Activated T-cell treated with anti-CD3 and anti-CD28 coated beads for 48 hours (primary cell): ENCODE data around the gene DPF1.
A peak's percentile ranks its signal among the peaks of the same experiment; 100 is the strongest.
"Not testable (repeated sequence)": the region's sequence is repeated elsewhere in the genome, so short reads cannot be mapped to it uniquely, and the experiment has no call there.

Source experiments
- DNase-seq: peaks from one replicate; pipeline ENCODE4 v3.0.0-alpha.2; 2020; ENCODE audit warnings: low read depth

The DPF1 gene

DNA sequence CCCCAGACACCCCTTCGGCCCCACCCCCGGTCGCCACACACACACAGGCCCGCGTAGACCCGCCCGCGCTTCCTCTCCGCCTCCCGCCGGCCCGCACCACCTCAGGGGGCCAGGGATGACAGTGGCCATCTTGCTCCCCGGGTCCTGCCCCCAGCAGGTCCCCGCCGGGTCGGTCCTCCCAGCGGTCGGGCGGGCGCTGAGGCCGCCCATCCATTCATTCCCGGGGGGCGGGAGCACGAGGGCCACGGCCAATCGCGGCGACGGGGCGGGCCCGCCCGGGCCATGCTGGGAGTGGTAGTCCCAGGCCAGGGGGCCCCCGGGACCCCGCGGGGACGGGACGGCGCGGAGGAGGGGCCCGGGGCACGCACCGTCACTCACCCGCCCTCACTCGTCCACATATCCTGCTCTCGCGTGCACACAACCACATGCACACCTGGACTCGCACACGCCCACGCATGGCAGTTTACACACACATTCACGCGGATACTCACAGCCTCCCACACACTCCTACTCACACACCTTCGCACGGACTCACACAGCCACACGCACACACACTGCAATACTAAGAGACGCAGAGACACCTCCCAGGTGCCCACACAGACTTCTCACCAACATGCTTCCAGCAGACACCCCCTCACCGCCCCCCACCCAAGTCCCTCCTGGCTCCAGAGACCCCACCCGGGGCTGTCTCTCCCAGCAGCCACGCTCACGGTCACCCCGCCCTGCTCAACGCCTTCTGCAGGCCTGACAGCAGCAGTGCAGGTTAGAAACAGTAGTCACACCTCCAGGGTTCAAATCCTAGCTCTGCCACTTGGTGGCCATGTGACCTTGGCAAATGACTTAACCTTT is at the start of gene DPF1:
Gene DPF1 (minus strand): TSS at position 209 of the 849 bp plus-strand sequence. CDS start 80 bp downstream, at position 129.
- peak; percentile 76 for DNase-seq

DNA sequence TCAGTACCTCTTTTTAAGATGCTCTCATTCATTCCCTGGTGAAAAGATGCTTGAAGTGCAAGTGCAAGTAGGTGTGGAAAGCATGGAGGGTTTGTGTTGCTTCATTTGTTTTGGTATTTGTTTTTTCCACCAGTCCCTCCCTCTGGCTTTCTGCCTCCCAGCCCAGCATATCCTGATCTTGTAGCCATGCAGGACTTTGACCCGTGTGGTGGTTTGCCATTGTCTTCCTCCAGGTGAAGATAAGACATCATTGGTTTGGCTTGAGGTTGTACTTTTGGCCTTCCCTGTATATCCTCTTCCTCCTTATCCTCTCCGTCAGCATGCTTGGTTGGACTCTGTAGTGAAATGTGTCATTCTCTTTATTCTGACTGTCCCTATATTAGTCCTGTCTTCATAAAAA is 49.5 kb upstream of the DPF1 start:
- DNase-seq: no peak

DNA sequence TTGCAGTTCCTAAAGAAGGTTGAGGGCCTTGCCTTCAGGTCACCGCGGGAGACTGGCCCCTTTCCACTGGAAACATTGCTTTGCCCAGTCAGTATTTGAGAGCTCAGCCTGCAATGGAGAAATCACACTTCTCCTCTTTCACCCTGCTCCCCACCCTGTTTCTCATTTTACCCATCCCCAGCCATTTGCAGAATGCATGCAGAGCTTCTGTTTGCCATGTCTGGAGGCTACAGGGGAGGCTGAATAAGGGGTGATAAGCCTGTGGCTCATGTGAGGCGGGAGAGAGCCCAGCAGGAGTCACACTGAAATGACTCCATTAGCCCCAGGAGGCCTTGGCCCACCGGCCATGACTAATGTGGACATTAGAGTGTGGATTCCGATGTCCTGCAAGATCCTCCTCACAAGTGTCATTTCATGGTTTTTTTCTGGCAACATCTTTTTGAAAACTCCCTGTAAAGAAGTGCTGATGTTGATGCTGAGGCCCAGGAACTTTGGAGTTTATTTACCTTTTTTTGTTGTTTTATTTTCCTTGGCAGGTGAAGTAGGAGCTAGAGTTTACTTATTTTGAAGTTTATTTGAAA is 46.7 kb upstream of the DPF1 start:
- DNase-seq: no peak

DNA sequence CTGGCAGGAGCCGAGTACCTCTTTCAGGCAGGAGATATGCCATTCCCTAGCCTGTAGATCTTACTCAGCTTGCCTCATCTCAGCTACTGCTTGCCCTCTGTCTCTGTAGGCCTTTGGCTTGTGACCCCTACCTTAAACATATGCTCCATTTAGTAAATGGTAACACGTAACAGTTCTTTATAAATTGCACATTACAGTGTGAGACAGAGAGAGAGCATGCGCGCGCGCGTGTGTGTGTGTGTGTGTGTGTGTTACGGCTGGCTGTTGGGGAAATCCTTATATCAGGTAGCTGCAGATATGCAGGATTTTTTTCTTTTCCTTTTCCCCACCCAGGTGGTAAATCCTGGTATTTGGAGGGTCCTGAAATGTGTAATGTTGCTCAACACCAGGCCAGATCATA is 44.5 kb upstream of the DPF1 start:
- no peak for DNase-seq

DNA sequence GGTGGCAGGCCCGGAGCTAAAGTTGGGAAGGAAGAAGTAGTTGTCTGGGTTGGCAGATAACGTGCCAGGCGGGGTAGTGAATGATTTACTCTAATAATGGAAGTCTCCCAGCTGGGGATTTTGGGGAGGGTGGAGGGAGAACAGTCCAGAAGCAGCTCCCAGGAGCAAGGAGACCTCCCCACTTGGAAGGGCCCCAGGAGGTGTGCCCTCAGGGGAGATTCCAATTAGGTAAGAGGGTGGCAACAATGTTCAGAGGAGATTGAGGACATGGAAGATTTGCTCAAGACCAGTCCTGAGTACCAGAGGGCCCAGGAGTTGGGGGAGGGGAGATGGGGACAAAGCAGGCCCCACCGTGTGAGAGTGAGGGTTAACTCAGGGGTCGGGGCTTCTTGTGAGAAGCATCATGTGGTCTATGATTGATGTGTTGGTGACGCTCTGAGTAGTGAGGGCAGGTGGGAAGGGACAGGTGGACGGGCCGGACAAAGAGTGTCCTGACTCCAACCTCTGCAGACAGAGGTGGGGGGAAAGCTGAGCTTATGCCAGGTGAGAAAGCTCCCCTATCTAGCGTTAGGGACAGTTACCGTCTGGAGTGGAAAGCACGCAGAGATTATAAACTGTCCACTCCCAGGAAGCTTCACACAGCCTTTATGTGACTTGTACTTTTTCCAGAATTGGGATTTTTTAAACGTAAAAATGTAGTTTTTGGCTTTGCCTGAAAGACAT is 43.9 kb upstream of the DPF1 start:
- no peak for DNase-seq

DNA sequence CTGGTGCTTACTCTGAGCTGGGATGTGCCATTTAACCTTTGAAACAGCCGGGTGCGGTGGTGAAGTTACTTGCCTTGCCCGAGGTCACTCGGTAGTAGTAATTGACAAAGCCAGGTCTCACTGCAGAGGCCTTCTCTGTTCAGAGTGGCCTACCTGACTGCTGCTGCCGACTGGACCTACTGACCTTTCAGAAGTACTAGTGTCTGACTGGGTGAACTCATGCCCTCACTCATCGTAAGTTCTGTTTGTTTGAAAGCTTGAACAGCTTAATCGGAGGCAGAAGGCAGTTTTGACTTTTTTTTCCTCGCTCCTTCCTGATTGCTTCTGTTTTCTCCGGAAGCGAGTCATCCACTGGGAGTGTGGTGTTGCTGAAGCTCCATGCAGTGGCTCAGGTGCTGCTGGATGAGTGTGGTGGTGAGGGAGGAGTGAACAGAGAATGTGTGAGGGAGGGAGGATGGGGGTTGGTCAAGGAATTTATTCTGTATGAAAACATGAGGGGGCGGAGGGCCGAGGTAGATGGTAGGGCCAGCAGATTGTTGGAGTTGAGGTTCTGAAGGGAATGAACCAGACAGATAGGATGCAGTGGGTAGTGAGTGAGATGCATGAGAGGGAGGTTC is 43.1 kb upstream of the DPF1 start:
- DNase-seq: no peak

DNA sequence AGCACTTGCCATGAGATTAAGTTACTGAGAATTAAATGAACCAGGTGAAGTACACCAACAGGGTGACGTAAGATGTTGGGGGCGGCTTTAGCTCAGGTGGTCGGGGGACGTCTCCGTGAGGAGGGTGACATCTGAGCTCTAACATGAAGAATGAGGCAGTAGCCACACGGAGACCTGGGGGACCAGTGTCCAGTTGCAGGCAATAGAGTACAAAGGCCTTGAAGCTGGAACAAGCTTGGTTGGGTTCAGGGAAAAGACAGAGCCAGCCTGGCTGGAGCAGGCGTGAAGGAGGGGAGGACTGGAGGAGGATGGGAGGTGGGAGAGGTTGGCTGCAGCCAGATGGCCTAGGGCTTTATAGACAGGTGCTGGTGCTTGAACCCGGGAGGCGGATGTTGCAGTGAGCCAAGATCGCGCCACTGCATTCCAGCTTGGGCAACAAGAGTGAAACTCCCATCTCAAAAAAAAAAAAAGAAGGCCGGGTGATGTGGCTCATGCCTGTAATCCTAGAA is 42.0 kb upstream of the DPF1 start:
- no peak for DNase-seq

DNA sequence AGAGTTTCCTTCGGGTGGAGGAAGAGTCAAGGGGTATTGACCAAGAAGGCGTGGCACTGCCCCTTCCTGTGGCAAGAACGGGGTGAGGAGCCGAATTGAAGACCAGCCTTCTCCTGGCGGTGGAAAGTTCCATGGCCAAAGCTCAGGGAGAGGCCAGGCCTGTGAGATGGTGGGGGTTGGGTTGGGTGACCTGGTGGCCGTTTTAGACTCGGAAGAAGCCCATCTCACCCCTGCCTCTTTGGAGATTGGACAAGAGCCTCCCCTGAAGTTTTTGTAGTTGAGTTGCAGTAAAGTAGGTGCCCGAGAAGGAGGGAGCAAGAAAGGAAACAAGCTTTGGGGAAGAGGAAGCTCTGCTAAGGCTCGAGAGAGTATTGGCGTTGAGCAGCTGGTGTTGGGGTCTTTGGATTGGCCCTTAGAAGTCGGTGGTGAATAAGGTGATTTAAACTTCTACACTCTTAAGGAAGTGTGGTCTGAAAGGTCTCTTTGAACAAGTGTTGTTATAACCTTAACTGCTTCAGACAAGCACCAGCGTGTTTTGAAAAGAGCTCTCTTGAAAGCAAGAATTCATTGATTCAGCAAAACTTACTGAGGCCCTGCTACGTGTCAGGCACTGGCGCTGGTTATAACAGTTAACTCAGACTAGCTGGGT is 41.3 kb upstream of the DPF1 start:
- no peak for DNase-seq

DNA sequence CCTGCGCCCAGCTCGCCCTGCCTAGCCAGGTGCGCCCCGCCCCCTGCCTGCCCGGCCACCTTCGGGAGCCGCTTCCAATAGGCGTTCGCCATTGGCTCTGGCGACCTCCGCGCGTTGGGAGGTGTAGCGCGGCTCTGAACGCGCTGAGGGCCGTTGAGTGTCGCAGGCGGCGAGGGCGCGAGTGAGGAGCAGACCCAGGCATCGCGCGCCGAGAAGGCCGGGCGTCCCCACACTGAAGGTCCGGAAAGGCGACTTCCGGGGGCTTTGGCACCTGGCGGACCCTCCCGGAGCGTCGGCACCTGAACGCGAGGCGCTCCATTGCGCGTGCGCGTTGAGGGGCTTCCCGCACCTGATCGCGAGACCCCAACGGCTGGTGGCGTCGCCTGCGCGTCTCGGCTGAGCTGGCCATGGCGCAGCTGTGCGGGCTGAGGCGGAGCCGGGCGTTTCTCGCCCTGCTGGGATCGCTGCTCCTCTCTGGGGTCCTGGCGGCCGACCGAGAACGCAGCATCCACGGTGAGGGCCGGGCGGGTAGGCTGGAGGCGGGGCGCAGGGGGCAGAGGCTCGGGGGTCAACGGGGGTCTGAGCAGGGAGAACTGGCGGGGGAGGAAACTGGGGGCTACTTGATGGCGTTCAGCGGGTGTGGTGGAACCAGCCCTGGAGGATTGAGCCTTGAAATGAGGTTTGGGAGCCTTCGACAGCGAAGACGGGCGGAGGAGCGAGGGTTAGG is 40.6 kb upstream of the DPF1 start, which contains the start of gene SPINT2:
Gene SPINT2 (plus strand): TSS at position 88 of the 727 bp plus-strand sequence. CDS start 320 bp downstream, at position 408.
- peak; percentile 42 for DNase-seq

DNA sequence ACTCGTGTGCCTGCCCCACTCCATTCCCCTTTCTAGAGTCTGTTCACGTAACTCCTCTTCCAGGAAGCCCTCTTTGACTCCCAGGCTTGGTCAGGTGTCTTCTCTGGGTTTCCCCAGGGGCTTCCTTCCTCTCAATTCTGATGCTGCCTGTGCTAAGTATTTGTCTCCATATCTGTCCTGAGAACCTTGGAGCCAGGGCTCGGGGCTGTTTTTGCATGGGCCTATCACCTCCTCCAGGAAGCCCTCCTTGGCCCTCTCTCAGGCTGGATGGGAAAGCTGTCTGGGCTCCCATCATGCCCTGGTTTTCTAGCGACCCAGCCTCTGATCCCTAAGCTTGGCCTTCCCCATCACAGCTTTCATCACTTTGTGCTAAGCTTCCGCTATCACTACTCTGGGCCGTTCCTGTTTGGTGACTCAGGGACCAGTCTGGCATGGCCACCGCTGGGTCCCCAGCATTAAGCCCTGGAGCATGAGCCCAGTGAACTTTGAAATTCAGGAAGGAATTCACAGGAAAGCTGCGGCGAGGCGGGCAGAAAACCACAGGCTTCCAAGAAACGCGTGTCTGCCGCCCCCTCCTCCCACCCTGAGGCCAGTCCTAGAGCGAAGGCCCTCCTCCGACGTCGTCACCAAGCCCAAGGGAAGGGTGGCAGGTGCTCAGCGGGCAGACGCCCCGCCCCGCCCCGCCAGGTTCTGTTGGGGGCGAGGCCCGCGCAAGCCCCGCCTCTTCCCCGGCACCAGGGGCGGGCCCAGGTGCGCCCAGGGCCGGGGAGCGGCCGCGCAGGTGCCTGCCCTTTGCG is 39.9 kb upstream of the DPF1 start:
- DNase-seq: peak; percentile 78

DNA sequence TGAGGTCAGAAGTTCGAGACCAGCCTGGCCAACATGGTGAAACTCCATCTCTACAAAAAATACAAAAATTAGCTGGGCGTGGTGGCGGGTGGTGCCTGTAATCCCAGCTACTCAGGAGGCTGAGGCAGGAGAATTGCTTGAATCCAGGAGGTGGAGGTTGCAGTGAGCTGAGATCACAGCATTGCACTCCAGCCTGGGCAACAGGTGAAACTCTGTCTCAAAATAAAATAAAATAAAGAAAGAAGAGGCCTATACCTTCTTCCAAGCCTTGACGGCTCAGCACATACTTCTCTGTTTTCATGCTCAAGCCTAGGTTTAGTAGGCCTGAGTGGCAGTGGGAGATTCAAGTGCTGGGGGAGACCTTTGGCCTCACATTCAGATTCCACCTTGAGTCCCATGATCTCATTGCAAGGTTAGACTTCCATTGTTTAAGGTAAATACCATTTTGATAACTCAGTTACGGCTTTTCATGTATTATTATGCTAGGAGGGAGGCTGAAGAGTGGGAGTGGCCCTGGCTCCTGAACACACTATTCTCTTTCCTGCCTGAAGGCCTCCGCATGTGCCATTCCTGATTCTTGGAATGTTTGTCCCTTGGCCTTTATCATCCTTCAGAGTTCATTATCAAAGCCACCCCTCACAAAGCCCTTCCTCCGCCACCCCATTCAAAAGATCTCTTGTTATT is 38.7 kb upstream of the DPF1 start:
- no peak for DNase-seq

DNA sequence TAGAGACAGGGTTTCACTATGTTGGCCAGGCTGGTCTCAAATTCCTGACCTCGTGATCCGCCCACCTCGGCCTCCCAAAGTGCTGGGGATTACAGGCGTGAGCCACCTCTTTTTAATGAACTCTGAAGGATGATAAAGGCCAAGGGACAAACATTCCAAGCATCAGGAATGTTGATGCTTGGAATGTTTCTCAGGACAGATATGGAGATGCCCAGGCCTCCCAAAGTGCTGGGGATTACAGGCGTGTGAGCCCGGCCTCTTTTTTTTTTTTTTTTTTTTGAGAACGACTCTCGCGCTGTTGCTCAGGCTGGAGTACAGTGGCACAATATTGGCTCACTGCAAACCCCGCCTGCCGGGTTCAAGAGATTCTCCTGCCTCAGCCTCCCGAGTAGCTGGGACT is 37.9 kb upstream of the DPF1 start:
- not testable (repeated sequence) for DNase-seq

DNA sequence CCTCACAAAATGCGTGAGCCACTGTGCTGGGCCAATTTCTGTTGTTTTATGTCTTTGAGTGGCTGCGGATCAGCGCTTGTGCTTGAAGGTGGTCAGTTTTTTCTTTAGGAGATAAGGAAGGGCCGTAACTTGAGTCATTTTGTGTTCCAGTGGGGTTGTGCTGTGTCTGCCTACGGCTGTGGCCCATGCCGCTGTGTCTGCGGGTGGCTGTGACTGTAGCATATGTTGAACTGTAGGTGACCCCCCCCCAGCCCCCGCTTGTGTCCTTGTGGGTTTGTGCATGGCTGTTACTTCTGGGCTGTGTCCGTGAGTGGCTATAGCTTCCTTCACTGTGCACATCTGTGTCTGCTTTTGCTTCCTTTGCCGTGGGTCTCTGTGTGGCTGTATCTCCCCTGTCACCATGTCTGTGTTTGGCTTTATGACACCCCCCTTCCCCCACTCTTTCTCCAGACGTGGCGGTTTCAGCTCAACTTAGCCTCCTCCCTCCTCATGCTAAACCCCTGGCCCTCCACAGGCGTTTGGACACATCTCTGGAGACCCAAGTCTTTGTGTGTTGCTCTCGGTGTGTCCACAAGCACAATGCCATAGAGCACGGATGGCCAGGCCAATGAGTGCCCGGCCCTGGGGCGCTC is 31.5 kb upstream of the DPF1 start:
- DNase-seq: no peak

DNA sequence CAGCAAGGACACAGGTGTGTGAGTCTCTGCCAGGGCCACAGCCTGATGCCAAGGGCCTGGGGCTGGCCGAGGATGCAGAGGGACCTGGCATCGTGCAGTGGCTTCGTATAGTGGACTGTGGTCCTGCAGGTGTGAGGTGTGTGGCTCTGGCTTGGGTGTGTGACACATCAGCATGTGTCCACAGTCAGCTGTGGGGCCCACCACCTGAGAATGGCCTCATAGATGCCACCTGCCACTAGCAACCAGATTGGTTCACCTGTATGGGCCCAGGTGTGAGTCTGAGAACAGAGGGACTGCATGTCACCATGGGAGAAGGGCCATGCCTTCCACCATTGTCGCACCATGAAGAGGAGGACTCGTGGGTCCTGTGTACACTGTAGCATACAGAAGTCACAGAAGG is 29.8 kb upstream of the DPF1 start:
- no peak for DNase-seq

DNA sequence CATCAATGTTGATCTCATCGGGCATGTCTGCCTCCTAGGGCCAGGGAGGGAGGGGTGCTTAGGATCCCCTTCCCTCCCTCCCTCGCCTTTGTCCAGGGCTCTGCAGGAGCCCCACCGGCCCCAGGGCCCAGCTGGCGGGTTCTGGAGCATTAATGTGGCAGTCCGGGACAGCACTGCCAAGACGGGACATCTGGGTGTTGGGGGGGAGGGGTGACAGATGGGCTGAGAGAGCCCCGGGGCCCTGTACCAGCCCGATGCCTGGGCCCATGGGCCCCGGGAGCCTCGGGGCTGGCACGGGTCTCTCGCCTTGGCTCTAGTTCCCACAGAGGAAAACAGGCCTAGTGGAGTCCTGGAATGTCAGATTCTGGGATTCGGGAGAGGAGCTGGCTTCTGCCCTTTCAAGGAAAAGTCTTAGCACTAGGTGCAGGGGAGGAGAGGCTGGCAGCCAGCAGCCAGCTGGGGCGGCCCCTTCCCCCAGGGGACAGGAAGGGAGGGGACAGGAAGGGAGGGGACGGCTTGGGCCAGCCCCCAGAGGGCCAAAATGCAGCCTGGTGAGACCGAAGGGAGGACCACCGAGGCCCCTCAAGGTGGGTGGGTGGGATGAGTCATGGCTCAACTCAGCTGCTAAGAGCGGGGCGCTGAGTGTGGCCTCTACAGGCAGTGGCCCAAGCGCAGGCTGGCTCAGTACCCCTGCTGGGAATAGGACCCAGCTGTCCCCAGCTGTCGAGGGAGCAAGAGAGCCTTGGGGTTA is 29.1 kb upstream of the DPF1 start:
- DNase-seq: no peak

DNA sequence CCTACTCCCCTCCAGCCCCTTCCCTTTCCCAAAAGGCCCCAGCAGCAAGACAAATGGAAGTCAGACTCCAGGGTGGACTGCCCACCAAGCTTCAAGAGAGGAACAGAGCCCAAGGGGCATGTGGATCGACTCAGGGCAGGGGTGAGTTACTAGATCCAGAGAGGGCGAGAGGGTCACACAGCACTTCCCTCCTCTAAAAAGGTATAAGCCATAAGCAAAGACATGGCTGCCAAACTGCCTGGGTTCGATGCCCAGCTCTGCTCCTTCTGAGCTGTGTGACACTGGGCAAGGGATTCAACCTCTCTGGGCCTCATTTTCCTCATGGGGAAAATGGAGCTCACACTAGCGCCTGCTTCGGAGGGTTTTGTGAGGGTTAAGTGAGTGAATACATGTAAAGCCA is 28.4 kb upstream of the DPF1 start:
- DNase-seq: no peak

DNA sequence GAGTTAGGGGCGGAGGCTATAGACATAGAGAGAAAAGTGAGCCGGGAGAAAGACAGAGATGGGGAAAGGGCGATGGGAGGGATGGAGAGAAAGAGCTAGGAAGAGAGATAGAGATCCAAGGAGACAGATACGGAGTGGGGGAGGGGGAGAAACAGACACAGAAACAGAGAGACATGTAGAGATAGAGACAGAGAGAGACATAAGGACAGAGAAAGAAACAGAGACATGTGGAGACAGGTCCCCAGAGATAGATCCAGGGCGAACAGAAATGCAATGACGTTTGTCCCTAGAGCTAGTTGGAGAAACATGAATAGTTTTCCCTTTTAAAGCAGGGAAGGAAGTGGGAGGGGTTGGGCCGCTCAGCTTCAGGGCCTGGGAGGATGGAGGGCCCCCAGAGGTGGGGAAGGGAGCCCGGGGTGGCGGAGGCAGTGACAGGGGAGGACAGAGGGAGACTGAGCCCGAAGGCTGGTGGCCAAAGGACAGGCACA is 27.6 kb upstream of the DPF1 start:
- DNase-seq: no peak
